GM23338 (cell line): ENCODE measurements around the gene DLK1.

Source experiments
- CREB1 ChIP-seq: fragments of 250-450 bp; sonication (Bioruptor Pico); IDR thresholded peaks from 2 replicates; pipeline ENCODE4 v1.5.0; 2020; ENCODE audit warnings: low read depth, mild to moderate bottlenecking, moderate library complexity
- CTCF ChIP-seq, 2 experiments: fragments of 200-600 bp in 1 of 2; sonication (generic) in 1 of 2; conservative IDR thresholded peaks; 2 replicates each; pipeline versions ENCODE4 v1.5.1 to v1.6.1; 2016 to 2017; ENCODE audit warnings: antibody characterized with exemption in 2 of 2, low read depth in 2 of 2, mild to moderate bottlenecking in 2 of 2, moderate library complexity in 1 of 2
- ETS1 ChIP-seq: IDR thresholded peaks from 2 replicates; pipeline ENCODE4 v1.6.1; 2016; ENCODE audit warnings: antibody characterized with exemption
- EZH2 ChIP-seq: fragments of 200-600 bp; sonication (generic); IDR thresholded peaks from one replicate; pipeline ENCODE4 v1.8.0; 2017; ENCODE audit warnings: antibody characterized with exemption, mild to moderate bottlenecking, low read depth; ENCODE audit not compliant: unreplicated experiment
- EZH2phosphoT487 ChIP-seq: fragments of 200-600 bp; sonication (generic); IDR thresholded peaks from one replicate; pipeline ENCODE4 v1.8.1; 2018; ENCODE audit warnings: antibody characterized with exemption; ENCODE audit not compliant: unreplicated experiment
- JUNB ChIP-seq: IDR thresholded peaks from one replicate; pipeline ENCODE4 v1.6.1; 2016; ENCODE audit warnings: antibody characterized with exemption; ENCODE audit not compliant: unreplicated experiment
- POLR2AphosphoS5 ChIP-seq: IDR thresholded peaks from 2 replicates; pipeline ENCODE4 v1.6.1; 2016; ENCODE audit warnings: antibody characterized with exemption, low read depth
- STAT1 ChIP-seq: IDR thresholded peaks from one replicate; pipeline ENCODE4 v1.6.1; 2016; ENCODE audit warnings: antibody characterized with exemption; ENCODE audit not compliant: unreplicated experiment
- ZNF114 ChIP-seq: fragments of 250-450 bp; sonication (Bioruptor Pico); IDR thresholded peaks from 2 replicates; pipeline ENCODE4 v1.5.0; 2020; ENCODE audit warnings: mild to moderate bottlenecking, moderate library complexity
- ZNF331 ChIP-seq: fragments of 250-450 bp; sonication (Bioruptor Pico); IDR thresholded peaks from 2 replicates; pipeline ENCODE4 v1.5.0; 2020; ENCODE audit warnings: low read depth, mild to moderate bottlenecking, moderate library complexity

GRCh38 chr14:100717386-100717785 is 9.3 kb upstream of the DLK1 start:
- TF ChIP-seq POLR2AphosphoS5 (no peak), CTCF (conservative IDR thresholded peaks at IDR 0.05; ENCODE audit: low read depth in 2 of 2) (no peak), JUNB (no peak), STAT1 (no peak), EZH2phosphoT487 (no peak), ZNF114 (no peak), EZH2 (no peak), ZNF331 (CRISPR knock-in tag) (no peak), ETS1 (no peak), CREB1 (CRISPR knock-in tag) (no peak)
